ENCODE measurements around the gene TMEM138.

The TMEM138 gene

GRCh38 chr11:61361741-61362541 lies at the start of gene TMEM138, which contains the start of gene CYB561A3:
Gene TMEM138 (plus strand): TSS chr11:61362374. CDS start chr11:61364391, 2,017 bp downstream.
Gene CYB561A3 (minus strand): TSS chr11:61361882. CDS start chr11:61356713, 5,169 bp downstream.
- DNase-seq (ENCODE audit: low read depth in 2 of 2): peak; percentile 73 to 75

GRCh38 chr11:61315260-61315659 lies 46.9 kb upstream of the TMEM138 start:
- no peak for DNase-seq (ENCODE audit: low read depth in 2 of 2)

GRCh38 chr11:61325649-61326414 lies 36.3 kb upstream of the TMEM138 start:
- no peak for DNase-seq (ENCODE audit: low read depth in 2 of 2)

GRCh38 chr11:61327669-61328071 lies 34.5 kb upstream of the TMEM138 start:
- DNase-seq (ENCODE audit: low read depth in 2 of 2): no peak

GRCh38 chr11:61328351-61328750 lies 33.8 kb upstream of the TMEM138 start:
- DNase-seq (ENCODE audit: low read depth in 2 of 2): no peak

- DNase-seq (ENCODE audit: low read depth in 2 of 2): no peak
Measured at GRCh38 chr11:61329871-61330270, 32.3 kb upstream of the TMEM138 start.

- DNase-seq (ENCODE audit: low read depth in 2 of 2): no peak
Measured at GRCh38 chr11:61331651-61332050, 30.5 kb upstream of the TMEM138 start.

GRCh38 chr11:61332281-61332796 lies 29.8 kb upstream of the TMEM138 start:
- no peak for DNase-seq (ENCODE audit: low read depth in 2 of 2)

GRCh38 chr11:61332797-61333549 lies 29.2 kb upstream of the TMEM138 start, which contains the start of the genes DDB1 and TKFC:
Gene DDB1 (minus strand): TSS chr11:61333105. CDS start chr11:61332968, 137 bp downstream.
Gene TKFC (plus strand): TSS chr11:61333228. CDS start chr11:61334729, 1,501 bp downstream.
- DNase-seq (ENCODE audit: low read depth in 2 of 2): peak; percentile 93 to 94

GRCh38 chr11:61333550-61334433 lies 28.4 kb upstream of the TMEM138 start:
- DNase-seq (ENCODE audit: low read depth in 2 of 2): no peak

GRCh38 chr11:61334434-61335354 lies 27.5 kb upstream of the TMEM138 start:
- DNase-seq (ENCODE audit: low read depth in 2 of 2): no peak

GRCh38 chr11:61335355-61335710 lies 26.8 kb upstream of the TMEM138 start:
- no peak for DNase-seq (ENCODE audit: low read depth in 2 of 2)

GRCh38 chr11:61336171-61336935 lies 25.8 kb upstream of the TMEM138 start:
- peak; percentile 57 to 59 for DNase-seq (ENCODE audit: low read depth in 2 of 2)

GRCh38 chr11:61337706-61338470 lies 24.3 kb upstream of the TMEM138 start:
- no peak for DNase-seq (ENCODE audit: low read depth in 2 of 2)

- no peak for DNase-seq (ENCODE audit: low read depth in 2 of 2)
Measured at GRCh38 chr11:61338783-61339489, 23.2 kb upstream of the TMEM138 start.

GRCh38 chr11:61339490-61339878 lies 22.7 kb upstream of the TMEM138 start:
- no peak for DNase-seq (ENCODE audit: low read depth in 2 of 2)

GRCh38 chr11:61340979-61341378 lies 21.2 kb upstream of the TMEM138 start:
- no peak for DNase-seq (ENCODE audit: low read depth in 2 of 2)
